A673 (cell line): ENCODE measurements around the gene EIPR1.

Source experiments
- EZH2 ChIP-seq: fragments of 200-600 bp; sonication (generic); IDR thresholded peaks from 2 replicates; pipeline ENCODE4 v1.6.1; 2017; ENCODE audit warnings: borderline replicate concordance, low read depth, mild to moderate bottlenecking, mixed read lengths, antibody characterized with exemption, low read length; ENCODE audit not compliant: poor library complexity, severe bottlenecking
- TF ChIP-seq, protein P1 (sequence below): fragments of 300-800, 200-600 bp; sonication (generic); conservative IDR thresholded peaks from 2 replicates; pipeline ENCODE4 v1.5.1; 2017; ENCODE audit warnings: low read depth, mild to moderate bottlenecking, antibody characterized with exemption, low read length, moderate library complexity, mixed read lengths

DNA sequence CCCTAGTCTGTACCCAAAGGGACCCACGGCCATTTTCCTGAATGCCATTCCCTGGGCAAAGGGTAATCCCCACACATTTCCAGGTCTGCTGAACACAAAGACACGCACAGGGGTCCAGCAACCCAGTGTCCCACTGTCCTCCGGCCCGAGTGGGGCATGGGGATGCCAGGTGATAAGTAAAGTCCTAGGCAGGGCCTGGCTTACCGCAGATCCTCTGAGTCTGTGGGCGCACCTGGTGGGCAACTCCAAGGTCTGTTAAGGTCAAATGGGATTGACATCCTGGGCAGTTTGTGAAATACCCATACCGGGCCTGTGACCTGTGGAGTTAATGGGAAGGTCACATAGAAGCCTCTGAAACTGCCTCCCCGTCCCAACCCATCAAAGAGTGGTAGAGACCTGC, 116.1 kb downstream of the EIPR1 start:
- TF ChIP-seq, protein P1, sequence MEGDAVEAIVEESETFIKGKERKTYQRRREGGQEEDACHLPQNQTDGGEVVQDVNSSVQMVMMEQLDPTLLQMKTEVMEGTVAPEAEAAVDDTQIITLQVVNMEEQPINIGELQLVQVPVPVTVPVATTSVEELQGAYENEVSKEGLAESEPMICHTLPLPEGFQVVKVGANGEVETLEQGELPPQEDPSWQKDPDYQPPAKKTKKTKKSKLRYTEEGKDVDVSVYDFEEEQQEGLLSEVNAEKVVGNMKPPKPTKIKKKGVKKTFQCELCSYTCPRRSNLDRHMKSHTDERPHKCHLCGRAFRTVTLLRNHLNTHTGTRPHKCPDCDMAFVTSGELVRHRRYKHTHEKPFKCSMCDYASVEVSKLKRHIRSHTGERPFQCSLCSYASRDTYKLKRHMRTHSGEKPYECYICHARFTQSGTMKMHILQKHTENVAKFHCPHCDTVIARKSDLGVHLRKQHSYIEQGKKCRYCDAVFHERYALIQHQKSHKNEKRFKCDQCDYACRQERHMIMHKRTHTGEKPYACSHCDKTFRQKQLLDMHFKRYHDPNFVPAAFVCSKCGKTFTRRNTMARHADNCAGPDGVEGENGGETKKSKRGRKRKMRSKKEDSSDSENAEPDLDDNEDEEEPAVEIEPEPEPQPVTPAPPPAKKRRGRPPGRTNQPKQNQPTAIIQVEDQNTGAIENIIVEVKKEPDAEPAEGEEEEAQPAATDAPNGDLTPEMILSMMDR: no peak
- TF ChIP-seq EZH2: no peak
